Measurements from ENCODE around the gene OVOL2.

- no peak for TF ChIP-seq CTCF (IDR thresholded peaks at IDR 0.05; ENCODE audit: low read depth, low read length, missing input control)
- no peak for TF ChIP-seq RAD21 (IDR thresholded peaks at IDR 0.05)
Observed at GRCh38 chr20:18005170-18005989, 52.3 kb downstream of the OVOL2 start.
